Neuron (in vitro differentiated cells): ENCODE results near the gene IFI35.
"Not testable (repeated sequence)": the region's sequence is repeated elsewhere in the genome, so short reads cannot be mapped to it uniquely, and the experiment has no call there.

Experiments used
- H2AFZ ChIP-seq: one replicate; pipeline ENCODE4 v1.6.1; 2013; ENCODE audit warnings: low read depth, mild to moderate bottlenecking, inconsistent platforms, low read length, moderate library complexity
- H3K27me3 ChIP-seq: one replicate; pipeline ENCODE4 v1.6.1; 2013; ENCODE audit warnings: low read length; ENCODE audit not compliant: insufficient read depth
- H3K36me3 ChIP-seq: one replicate; pipeline ENCODE4 v1.6.1; 2013; ENCODE audit warnings: low read length; ENCODE audit not compliant: insufficient read depth
- H3K4me1 ChIP-seq: one replicate; pipeline ENCODE4 v1.6.1; 2013; ENCODE audit warnings: low read length; ENCODE audit not compliant: insufficient read depth
- H3K4me3 ChIP-seq: 2 replicates; pipeline ENCODE4 v1.5.1; 2013; ENCODE audit warnings: mild to moderate bottlenecking, low read length, moderate library complexity
- H3K9me3 ChIP-seq: one replicate; pipeline ENCODE4 v1.6.1; 2013; ENCODE audit warnings: low read length

The IFI35 gene

DNA sequence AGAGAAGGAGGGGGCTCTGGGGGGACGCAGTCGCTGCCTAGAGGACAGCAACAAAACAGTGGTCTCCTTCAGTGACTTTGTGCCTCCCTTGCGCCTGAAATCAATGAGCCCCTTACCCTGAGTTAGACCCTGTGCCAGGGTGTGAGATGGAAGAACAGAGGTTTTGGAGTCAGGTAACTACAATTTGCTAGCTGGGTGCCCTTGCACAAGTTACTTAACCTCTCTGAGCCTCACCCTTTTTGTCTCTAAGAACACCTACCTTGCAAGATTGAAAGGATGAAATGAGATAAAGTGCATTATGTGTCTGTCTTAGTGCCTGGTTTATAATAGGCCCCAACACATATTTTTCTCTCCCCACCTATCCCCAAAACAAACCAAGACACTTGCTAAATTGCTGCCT is 28.3 kb downstream of the IFI35 start:
- Histone ChIP-seq H3K4me1 (peaks cover 52% of the 10 kb centered on the region), H3K27me3 (no peaks in the 10 kb centered on the region), H3K36me3 (no peaks in the 10 kb centered on the region), H3K4me3 (no peak overlapping the region), H2AFZ (no peak overlapping the region), H3K9me3 (no peaks in the 10 kb centered on the region)

DNA sequence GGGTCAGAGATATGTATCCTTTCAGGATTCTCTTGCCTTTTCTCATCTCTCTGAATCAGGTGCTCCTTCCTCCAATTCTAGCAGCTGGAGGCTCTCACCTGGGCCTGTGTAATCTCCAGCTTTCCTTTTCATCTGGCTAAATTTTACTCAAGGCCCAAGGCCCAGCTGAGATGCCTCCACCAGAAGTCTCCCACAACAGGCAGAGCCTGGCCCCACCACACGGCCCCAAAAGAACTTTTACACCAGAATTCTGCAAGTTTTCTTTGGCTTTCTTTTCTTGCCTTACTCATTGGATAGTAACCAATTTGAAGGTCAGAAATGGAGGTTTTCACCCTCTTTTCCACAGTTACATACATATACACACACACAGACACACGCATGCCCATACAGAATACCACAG is 33.1 kb downstream of the IFI35 start:
- Histone ChIP-seq H3K4me1 (peaks cover 62% of the 10 kb centered on the region), H2AFZ (no peak overlapping the region), H3K4me3 (no peak overlapping the region), H3K27me3 (no peaks in the 10 kb centered on the region), H3K36me3 (peaks cover 11% of the 10 kb centered on the region), H3K9me3 (no peaks in the 10 kb centered on the region)

DNA sequence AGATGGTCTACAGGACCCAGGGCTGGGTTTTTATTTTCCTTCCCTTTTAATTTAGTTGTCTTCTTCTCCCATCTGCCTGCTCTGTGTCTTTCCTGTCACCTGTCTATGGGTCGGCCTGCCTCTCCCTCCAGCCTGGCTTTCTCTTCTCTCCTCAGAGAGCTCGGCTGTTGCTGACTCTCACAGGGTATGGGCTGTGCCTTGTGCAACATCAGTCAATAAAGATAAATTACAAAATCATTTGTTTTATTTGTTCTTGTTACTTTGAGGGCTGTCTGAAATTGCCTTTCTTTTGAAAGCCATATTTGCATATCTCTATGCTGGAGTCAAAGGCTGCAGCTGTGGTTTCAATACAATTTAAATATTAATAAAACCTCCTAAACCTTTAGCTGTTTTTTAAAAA is 34.1 kb downstream of the IFI35 start:
- no peaks in the 10 kb centered on the region for H3K27me3 ChIP-seq
- no peak overlapping the region for H3K4me3 ChIP-seq
- H3K36me3 ChIP-seq = peaks cover 15% of the 10 kb centered on the region
- no peak overlapping the region for H2AFZ ChIP-seq
- peaks cover 52% of the 10 kb centered on the region for H3K4me1 ChIP-seq
- H3K9me3 ChIP-seq = no peaks in the 10 kb centered on the region

GRCh38 chr17:43042025-43042628 is 35.5 kb downstream of the IFI35 start:
- no peaks in the 10 kb centered on the region for H3K9me3 ChIP-seq
- H3K27me3 ChIP-seq = no peaks in the 10 kb centered on the region
- peaks cover 18% of the 10 kb centered on the region for H3K36me3 ChIP-seq
- H3K4me3 ChIP-seq = no peak overlapping the region
- peaks cover 42% of the 10 kb centered on the region for H3K4me1 ChIP-seq
- no peak overlapping the region for H2AFZ ChIP-seq

DNA sequence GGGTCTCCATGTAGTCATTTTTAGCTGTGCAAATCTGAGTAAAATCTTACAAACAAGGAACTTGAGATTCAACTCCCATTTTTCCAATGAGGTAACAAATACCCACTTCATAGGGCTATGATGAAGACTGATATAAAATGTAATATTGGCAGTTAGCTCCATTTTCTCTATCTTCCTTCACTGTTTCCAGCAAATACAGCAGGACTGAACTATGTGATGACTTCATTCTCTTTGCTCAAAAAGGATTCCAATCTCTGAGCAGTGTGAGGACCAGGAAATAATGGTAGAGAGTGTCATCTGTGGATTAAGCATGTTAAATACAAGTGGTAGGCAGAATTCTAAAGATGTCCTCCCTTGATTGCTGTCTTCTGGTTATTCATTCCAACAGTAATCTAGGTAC is 36.7 kb downstream of the IFI35 start:
- Histone ChIP-seq H3K9me3 (no peaks in the 10 kb centered on the region), H2AFZ (no peak overlapping the region), H3K27me3 (no peaks in the 10 kb centered on the region), H3K4me3 (no peak overlapping the region), H3K36me3 (peaks cover 19% of the 10 kb centered on the region), H3K4me1 (peaks cover 32% of the 10 kb centered on the region)

DNA sequence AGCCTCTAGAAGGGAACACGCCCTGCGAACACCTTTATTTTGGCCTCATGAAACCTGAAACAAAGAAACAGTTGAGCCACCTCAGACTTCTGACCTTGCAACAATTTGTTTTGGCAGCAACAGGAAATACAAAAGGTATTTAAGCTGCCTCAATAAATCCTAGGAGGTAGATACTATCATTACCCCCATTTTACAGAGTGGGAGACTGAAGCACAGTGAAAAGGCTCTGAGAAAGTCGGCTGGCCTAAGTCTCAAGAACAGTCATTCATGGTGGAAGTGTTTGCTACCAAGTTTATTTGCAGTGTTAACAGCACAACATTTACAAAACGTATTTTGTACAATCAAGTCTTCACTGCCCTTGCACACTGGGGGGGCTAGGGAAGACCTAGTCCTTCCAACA is 37.4 kb downstream of the IFI35 start:
- peaks cover 22% of the 10 kb centered on the region for H3K36me3 ChIP-seq

GRCh38 chr17:43051969-43052368 is 45.4 kb downstream of the IFI35 start:
- H3K27me3 ChIP-seq = no peaks in the 10 kb centered on the region
- H3K9me3 ChIP-seq = no peaks in the 10 kb centered on the region
- H2AFZ ChIP-seq = no peak overlapping the region
- H3K4me1 ChIP-seq = no peaks in the 10 kb centered on the region
- no peak overlapping the region for H3K4me3 ChIP-seq
- peaks cover 61% of the 10 kb centered on the region for H3K36me3 ChIP-seq

More for the DNA sequence above, 37.4 kb downstream of the IFI35 start:
- H3K4me3 ChIP-seq = no peak overlapping the region
- no peaks in the 10 kb centered on the region for H3K9me3 ChIP-seq
- H3K4me1 ChIP-seq = peaks cover 32% of the 10 kb centered on the region
- H2AFZ ChIP-seq = no peak overlapping the region
- no peaks in the 10 kb centered on the region for H3K27me3 ChIP-seq

GRCh38 chr17:43053008-43053407 is 46.4 kb downstream of the IFI35 start:
- not testable (repeated sequence) for H3K4me3 ChIP-seq, H3K27me3 ChIP-seq, H3K9me3 ChIP-seq, H2AFZ ChIP-seq, H3K4me1 ChIP-seq
- H3K36me3 ChIP-seq = peaks cover 61% of the 10 kb centered on the region

GRCh38 chr17:43056051-43056450 is 49.5 kb downstream of the IFI35 start:
- Histone ChIP-seq H3K4me1 (no peaks in the 10 kb centered on the region), H3K36me3 (peaks cover 54% of the 10 kb centered on the region), H3K27me3 (no peaks in the 10 kb centered on the region), H3K4me3 (no peak overlapping the region), H2AFZ (no peak overlapping the region), H3K9me3 (no peaks in the 10 kb centered on the region)

DNA sequence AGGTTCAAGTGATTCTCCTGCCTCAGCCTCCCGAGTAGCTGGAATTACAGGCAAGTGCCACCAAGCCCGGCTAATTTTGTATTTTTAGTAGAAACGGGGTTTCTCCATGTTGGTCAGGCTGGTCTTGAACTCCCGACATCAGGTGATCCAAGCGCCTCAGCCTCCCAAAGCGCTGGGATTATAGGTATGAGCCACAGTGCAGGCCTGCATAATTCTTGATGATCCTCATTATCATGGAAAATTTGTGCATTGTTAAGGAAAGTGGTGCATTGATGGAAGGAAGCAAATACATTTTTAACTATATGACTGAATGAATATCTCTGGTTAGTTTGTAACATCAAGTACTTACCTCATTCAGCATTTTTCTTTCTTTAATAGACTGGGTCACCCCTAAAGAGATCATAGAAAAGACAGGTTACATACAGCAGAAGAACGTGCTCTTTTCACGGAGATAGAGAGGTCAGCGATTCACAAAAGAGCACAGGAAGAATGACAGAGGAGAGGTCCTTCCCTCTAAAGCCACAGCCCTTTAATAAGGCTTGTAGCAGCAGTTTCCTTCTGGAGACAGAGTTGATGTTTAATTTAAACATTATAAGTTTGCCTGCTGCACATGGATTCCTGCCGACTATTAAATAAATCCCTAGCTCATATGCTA is 56.5 kb downstream of the IFI35 start:
- Histone ChIP-seq H3K9me3 (no peaks in the 10 kb centered on the region), H2AFZ (no peak overlapping the region), H3K27me3 (no peaks in the 10 kb centered on the region), H3K4me3 (no peak overlapping the region), H3K36me3 (peaks cover 32% of the 10 kb centered on the region), H3K4me1 (peaks cover 7% of the 10 kb centered on the region)
